GM19395 (cell line): Measurements from ENCODE around the gene CDK5RAP1.
"Not testable (repeated sequence)": the region's sequence is repeated elsewhere in the genome, so short reads cannot be mapped to it uniquely, and the experiment has no call there.

Experiments
- ATAC-seq: cut with Tn5 transposase; IDR thresholded peaks from one replicate; pipeline ENCODE4 v1.9.1; 2021; ENCODE audit warnings: mild to moderate bottlenecking, moderate library complexity; ENCODE audit not compliant: unreplicated experiment

The CDK5RAP1 gene, protein sequence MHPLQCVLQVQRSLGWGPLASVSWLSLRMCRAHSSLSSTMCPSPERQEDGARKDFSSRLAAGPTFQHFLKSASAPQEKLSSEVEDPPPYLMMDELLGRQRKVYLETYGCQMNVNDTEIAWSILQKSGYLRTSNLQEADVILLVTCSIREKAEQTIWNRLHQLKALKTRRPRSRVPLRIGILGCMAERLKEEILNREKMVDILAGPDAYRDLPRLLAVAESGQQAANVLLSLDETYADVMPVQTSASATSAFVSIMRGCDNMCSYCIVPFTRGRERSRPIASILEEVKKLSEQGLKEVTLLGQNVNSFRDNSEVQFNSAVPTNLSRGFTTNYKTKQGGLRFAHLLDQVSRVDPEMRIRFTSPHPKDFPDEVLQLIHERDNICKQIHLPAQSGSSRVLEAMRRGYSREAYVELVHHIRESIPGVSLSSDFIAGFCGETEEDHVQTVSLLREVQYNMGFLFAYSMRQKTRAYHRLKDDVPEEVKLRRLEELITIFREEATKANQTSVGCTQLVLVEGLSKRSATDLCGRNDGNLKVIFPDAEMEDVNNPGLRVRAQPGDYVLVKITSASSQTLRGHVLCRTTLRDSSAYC

DNA sequence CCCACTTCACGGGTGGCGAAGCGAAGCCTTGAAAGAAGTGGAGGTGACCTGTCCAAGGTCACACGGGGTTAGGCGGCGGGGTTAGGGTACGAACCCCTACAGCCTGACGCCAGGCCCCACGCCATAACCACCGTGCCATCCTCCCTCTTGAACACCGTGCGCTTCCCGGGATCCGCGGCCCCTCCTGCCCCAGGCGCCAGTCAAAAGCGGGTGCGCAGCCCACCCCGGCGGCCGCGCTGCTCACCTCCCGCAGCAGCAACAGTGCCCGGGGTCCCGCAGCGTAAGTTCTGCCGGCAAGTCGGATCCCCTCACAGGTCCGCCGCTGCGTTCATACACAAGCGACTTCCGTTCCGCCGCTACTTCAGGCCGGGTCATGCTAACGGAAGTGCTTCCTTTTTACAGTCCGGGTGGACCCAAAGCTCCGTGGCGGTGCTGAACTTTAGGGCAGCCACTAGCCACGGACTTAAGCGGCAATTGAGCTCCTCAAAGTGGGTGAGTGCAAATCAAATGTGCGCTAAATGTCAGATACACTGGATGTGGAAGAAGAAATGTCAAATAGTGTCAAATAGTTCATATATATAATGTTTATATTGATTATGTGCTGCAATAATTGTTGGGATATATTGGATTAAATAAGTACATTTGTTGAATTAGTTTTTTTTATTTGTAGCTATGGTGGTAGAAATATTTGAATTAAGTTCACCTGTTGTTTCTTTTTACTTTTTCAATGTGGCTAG lies at the start of gene CDK5RAP1:
CDK5RAP1 (minus strand) TSS at position 336 of the 737 bp plus-strand sequence. CDS start 4,455 bp downstream, outside the sequence.
- ATAC-seq: peak; percentile 70

DNA sequence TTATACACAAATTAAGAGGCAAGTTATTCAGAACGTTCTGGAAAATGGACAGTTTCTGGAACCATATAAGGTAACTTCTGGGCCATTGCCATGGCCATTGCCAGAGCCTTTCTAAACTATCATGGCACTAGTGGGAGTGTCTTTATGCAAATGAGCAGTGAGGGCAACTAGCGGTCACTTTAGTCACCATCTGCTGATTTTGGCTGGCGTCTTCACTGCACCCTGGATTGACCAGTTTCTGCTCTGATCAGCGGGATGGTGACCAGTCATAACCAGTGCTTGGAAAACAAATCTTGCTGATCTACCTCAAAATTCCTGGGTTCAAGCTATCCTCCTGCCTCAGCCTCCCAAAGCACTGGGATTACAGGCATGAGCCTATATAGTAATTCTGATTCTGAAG lies 49.5 kb upstream of the CDK5RAP1 start:
- no peak for ATAC-seq

DNA sequence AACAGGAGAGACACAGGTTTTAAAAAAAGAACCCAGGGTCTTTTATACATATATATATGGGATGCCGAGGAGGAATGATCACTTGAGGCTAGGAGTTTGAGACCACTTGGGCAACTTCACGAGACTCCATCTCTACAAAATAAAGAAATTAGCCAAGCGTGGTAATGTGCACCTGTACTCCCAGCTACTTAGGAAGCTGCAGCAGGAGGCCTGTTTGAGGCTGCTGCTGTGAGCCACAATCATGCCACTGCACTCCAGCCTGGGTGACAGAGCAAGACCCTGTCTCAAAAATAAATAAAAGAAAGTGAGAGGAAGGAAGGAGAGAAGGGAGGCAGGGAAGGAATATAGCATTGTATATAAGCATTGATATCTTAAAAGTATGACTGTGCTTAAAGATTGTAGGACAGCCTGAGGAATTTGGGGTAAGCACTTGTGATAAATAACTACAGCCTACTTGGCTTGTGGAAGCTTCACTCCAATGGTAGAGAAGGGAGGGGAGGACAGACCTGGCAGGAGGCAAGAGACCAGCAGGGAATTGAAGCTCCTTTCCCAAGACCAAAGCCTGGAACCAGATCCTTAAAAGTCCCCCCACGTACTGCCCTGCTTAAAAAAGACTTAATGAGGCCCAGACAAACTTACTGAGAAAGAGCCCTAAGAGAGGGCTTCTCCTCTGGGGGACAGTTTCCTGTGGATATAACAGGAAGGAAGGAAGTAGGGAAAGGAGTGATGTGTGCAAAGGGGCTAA lies 44.7 kb upstream of the CDK5RAP1 start:
- no peak for ATAC-seq

DNA sequence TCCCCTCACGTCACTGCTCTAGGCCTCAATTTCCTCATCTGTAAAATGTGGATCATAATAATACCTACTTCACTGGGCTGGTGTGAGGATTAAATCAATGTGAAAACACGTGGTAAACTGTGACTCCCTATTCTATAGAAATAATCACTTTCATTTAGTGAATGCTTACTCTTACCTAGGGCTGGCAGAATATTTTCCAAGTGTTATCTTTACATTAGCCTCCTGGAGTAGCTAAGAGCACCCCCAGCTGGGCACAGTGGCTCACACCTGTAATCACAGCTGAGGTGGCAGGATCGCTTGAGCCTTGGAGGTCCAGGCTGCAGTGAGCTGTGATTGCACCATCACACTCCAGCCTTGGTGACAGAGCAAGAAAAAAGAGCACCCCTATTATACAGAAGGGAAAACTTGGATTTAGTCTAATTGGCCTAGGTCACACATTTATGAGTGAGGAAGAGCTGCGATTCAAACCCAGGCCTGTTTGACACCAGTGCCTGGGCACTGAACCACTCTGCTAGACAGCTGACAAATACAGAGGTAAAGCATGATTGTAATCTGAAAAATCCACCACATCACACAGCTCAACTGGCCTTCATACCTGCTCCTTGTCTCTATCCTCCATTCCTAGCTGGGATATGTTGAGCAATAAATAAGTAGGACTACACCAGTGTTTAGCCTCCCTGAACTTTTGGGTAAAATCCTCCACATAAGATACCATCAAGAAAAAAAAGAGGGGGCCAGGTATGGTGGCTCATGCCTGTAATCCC lies 43.7 kb upstream of the CDK5RAP1 start:
- no peak for ATAC-seq

DNA sequence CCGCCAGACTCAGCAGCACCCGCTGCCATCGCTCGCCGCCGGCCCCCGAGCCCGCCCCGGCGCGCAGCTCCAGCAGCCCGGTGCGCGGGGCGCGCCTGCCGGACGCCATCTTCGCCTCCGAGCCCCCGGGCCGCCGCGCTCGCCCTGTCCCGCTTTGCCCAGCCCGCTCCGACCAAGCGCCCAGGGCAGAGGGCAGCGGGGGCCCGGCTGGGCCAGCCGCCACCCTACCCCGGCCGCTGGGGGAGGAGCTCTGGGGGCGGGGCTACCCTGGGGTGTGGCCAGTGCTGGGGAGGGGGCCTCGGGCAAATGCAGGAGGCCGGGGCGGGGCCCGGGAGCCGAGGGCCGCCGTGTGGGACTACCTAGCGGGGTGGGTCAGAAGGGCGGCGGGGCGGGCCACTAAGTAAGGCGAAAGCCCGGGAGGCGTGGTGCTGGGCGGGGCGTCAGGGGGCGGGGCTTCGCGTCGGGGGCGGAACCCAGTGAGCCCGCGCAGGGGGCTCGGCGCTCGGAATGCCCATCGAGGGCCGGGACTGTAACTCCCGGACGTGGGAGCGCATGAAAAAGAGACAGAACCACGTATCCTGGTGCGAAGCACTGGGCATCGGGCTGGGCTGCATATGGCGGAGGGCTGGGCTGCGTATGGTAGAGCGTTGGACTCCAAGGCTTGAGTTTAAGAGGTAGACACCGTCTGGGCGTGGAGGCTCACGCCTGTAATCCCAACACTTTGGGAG lies 42.4 kb upstream of the CDK5RAP1 start, which contains the start of gene SNTA1:
SNTA1 (minus strand) TSS at position 252 of the 728 bp plus-strand sequence; CDS start at position 109, 143 bp downstream.
- ATAC-seq: peak; percentile 69

DNA sequence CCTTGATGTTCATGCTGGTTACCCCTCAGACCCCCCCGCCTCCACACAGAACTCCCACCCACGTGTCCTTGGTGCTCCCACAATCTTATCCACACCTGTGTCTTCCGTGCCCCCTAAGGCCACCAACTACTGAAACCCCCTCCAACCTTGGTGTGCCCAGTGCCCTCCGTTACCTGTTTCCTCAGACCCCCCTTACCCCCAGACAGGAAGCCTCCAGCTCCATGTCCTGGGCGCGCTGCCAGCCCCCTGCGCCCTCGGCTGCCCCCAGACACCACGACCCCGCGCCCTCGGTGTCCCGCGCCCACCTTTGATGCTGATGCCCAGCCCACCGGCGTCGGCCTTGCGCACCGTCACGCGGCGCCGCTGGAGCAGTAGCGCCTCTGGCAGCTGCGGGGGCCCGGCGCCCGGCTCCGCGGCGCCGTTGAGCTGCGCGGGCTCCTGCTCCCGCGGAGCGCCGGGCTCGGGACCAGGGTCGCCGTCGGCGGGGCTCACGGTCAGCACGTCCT lies 41.7 kb upstream of the CDK5RAP1 start:
- ATAC-seq: peak; percentile 17

DNA sequence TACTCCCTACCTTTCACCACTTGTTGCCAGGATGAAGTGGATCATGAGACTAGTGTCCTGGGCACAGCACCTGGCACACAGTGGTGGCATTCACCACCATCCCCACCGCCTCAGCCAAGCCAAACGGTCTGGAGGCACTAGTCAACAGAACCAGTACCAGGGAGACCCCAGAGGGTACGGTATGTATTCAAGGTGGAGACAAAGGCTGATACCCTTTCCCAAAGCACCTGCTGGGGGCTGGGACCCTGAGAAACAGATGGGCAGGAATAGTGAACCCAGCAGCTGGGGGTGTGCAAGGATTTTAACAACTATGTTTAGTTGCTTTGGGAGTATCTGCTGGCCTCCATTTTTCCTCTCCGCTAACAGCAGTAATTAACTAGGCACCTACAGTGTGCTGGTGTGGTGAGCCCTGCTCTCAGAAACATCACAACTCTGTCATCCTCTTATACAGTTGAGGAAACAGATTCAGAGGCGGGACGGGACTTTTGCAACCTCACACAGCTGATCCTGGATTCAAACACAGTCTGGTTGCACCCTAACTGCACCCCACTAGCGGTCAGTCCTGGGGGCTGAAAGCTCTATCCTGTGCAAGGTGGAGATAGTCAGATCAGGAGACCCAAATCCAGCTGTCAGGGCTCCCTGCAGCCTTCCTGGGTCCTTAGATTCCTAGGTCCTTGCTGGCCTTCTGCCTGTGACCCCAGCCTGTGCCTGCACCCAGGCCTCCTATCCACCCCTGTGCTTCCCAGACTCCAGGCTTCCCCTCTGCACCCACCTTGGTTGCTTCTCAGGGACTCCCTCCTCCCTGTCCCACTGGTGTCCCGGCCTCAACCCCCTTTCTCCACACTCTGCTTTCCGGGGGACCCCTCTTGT lies 41.1 kb upstream of the CDK5RAP1 start:
- no peak for ATAC-seq

DNA sequence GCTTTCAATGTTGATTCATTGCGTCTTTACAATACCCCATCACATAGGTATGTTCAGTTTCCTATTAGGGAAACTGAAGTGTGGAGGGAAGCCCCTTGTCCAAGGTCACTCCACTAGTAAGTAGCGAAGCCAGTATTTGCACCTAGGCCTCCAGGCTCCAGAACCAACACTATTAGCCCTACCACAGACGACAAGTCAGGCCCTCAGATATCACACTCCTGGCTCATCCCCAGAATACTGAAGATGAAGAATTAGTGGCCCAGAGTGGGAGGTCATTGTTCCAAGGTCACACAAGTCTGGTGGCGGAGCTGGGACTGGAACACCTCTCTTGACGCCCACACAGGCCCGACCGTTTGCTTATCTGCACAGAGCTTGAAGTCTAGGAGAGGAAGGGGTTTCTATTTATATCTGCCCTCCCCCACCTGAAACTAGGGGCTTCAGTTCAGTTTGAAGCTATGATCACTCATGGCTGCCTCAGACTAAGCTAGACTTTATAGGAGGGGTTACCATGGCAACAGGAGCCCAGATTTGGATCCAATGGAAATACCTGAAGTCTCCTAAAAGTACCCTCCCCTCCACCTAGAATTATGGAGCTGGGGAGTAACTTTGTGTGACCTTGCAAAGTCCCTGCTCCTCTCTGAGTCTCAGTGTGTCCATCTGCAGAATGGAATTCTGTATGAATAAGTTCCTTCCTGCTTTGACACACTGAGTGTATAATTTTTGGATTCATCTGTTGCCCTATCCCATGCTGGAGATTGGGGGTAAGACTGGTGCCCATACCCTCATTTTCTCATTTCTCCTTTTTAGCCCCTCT lies 40.0 kb upstream of the CDK5RAP1 start:
- no peak for ATAC-seq

DNA sequence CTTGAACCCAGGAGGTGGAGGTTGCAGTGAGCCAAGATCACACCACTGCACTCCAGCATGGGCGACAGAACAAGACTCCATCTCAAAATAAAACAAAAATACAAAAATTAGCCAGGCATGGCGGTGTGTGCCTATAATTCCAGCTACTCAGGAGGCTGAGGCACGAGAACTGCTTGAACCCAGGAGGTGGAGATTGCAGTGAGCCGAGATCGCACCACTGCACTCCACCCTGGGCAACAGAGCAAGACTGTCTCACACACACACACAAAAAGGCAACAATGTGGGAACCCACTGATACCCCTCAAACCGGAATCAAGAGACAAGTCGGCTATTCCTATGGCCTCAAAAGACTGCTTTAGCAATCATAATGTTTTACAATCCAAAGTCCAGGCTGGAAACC lies 39.2 kb upstream of the CDK5RAP1 start:
- ATAC-seq: not testable (repeated sequence)

DNA sequence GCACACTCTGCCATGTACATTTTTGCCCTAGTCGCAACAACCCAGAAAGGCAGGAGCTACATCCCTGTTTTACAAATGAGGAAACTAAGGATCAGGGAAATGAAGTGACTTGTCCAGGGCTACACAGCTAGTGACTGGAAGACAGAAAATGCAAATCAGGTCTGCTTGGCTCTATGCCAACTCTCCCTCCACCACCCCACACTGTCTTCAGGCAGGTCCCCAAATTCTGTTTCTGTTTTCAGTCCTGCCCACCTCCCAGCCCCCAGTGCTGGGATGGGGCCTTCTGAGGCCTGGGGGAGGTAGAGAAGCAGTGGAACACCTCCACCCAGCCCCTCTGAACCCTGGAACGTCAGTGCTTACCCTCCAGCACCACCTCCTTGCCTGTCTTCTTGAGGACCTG lies 37.2 kb upstream of the CDK5RAP1 start:
- ATAC-seq: no peak

DNA sequence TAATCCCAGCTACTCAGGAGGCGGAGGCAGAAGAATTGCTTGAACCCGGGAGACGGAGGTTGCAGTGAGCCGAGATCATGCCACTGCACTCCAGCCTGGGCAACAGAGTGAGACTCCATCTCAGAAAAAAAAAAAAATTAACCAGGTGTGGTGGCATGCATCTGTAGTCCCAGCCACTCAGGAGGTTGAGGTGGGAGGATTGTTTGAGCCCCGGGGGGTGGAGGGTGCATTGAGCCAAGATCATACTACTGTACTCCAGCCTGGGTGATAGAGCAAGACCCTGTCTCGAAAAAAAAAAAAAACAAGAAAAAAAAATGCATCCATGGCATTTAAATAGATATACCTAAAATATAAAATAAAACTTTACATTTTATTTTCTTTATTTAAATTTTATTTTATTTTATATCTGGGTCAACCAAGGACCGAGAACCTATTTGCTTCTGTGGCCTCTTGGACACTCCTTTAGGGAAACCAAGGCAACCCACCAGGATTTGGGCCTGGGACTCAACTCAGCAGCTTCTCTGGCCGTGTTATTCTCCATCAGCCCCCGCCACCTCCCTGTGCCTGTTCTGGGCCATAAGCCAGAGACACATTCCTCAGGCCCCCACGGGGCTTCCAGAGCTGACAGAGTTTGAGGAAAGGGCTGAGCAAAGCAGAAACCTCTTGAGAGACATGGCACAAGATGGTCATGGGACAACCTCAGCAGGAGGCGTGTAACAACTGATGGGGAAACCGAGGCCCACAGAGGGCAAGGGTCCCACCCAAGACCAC lies 36.0 kb upstream of the CDK5RAP1 start:
- no peak for ATAC-seq

DNA sequence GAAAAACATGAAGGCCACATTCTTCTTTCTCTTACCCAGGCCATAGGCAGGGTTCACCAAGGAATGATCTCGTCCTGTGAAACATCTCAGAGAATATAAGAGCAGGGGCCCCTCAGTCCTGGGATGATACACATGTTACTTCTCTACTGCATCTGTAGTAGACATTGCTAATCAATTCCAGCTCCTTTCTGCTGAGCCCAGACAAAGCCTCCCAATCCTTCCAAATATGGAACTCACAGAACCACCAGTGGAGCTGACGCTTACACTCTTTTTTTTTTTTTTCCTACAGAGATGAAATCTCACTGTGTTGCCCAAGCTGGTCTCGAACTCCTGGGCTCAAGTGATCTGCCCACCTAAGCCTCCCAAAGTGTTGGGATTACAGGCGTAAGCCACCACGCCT lies 33.1 kb upstream of the CDK5RAP1 start:
- no peak for ATAC-seq

DNA sequence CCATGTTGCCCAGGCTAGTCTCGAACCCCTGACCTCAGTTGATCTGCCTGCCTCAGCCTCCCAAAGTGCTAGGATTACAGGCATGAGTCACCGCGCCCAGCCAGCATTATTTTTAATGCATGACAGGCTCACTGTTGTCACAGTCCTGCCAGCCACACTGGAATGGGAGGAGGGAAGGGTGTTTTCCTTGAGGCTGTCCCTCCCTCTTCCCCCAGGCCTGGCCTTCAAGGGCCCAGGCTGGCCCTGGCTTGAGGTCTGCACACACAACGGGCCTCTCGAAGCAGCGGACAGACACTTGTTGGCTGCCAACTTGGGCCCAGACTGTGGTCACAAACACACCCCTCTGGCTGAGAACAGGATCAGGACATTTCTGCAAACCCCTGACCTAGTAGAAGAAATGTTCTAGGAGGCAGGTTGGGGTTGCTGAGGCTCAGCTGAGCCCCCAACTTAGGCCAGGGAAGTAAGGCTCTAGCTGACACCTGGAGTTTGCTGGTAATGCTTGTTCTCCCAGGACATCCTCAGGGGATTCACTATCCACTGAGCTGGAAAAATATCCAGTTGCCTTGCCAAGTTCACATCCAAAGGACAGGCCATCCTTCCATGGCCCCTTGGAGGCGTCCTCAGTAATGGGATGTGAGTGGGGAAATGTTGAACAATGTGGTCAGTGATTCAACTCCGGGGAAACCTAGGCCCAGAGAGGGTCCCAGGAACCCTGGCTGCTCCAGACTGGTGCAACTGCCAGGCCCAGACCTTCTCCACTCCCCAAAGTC lies 32.3 kb upstream of the CDK5RAP1 start:
- ATAC-seq: no peak

DNA sequence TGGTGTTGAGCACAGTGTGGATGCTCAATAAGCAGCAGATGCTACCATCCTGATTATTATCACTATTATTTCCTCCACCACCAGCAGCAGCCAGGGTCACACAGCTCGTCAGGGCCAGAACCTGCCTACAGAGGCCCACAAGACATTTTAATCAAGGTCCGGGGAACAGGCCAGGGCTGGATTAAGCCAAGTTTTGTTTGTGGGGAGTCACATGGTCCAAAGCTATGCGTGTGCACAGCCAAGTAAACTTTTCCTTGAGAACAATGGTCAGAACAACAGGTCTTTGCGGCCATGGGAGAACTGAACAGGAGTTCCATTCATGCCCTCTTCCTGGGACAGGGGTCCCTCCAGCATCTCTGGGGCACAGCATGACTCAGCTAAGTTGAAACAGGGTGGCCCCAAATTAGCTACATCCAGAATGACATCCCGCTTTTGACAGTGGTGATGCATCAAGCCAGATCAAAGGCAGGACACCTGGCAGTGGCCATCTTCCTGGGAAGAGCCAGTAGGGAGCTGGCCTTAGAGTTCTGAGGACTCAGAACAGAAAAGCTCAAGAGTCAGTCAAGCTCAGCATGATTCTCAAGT lies 30.6 kb upstream of the CDK5RAP1 start:
- ATAC-seq: no peak

DNA sequence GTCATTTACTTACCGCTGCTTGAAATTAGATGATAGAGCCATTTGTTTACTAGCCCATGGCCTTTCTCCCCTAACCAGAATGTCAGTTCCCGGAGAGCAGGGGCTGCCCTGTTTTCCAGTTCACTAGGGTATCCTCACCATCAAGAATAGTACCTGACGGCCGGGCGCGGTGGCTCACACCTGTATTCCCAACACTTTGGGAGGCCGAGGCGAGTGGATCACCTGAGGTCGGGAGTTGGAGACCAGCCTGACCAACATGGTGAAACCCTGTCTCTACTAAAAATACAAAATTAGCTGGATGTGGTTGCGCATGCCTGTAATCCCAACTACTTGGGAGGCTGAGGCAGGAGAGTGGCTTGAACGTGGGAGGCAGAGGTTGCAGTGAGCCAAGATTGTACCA lies 22.6 kb upstream of the CDK5RAP1 start:
- ATAC-seq: not testable (repeated sequence)
